ENCODE data around the gene PIEZO1. TPM values are rescaled to one million over a fixed set of nuclear protein-coding genes. Genes with fewer than 3 reads are reported as not detected.

Gene PIEZO1
- total and polyA plus RNA-seq, 9 of the 15 experiments (the other 6 are each of a cell fraction or from before 2014, with no cell fraction given), result 3.6 to 432 (median 131) TPM

GRCh38 chr16:88732961-88733294, 52.1 kb downstream of the PIEZO1 start (continued):
- TF ChIP-seq, protein P1, sequence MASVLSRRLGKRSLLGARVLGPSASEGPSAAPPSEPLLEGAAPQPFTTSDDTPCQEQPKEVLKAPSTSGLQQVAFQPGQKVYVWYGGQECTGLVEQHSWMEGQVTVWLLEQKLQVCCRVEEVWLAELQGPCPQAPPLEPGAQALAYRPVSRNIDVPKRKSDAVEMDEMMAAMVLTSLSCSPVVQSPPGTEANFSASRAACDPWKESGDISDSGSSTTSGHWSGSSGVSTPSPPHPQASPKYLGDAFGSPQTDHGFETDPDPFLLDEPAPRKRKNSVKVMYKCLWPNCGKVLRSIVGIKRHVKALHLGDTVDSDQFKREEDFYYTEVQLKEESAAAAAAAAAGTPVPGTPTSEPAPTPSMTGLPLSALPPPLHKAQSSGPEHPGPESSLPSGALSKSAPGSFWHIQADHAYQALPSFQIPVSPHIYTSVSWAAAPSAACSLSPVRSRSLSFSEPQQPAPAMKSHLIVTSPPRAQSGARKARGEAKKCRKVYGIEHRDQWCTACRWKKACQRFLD (CRISPR knock-in tag; IDR thresholded peaks at IDR 0.05), result no peak
- TF ChIP-seq NKRF (IDR thresholded peaks at IDR 0.05; ENCODE audit: borderline replicate concordance) (no peak), ATF7 (IDR thresholded peaks at IDR 0.05) (no peak), ZFP36 (IDR thresholded peaks at IDR 0.05; ENCODE audit: low read depth, low read length, partially characterized antibody) (peak; percentile 52), RHOXF2B (CRISPR knock-in tag; conservative IDR thresholded peaks at IDR 0.05) (no peak), CHAMP1 (IDR thresholded peaks at IDR 0.05) (no peak), HCFC1 (IDR thresholded peaks at IDR 0.05; ENCODE audit: low read depth, low read length) (no peak)
